Right lobe of liver (tissue), 6 donors: Measurements from ENCODE around the gene CFAP77. TPM values are rescaled to one million over a fixed set of nuclear protein-coding genes. Genes with fewer than 3 reads are reported as not detected.

ENCODE experiments used
- ATAC-seq, 4 donors: fragments of 200-7000 bp; cut with Tn5 transposase; one replicate each; pipeline ENCODE4 v1.9.1; 2020; ENCODE audit warnings: mild to moderate bottlenecking in 4 of 4, moderate library complexity in 4 of 4
- DNase-seq, 3 donors: peaks; one replicate each; pipeline ENCODE4 v3.0.0-alpha.2; 2020
- H3K27ac ChIP-seq, 3 donors: fragments of 200-600 bp; one replicate each; pipeline ENCODE4 v1.8.0; 2022
- H3K27me3 ChIP-seq, 2 donors: fragments of 200-600 bp; one replicate each; pipeline ENCODE4 v1.8.0; 2022
- H3K36me3 ChIP-seq, 4 donors: fragments of 200-600 bp; sonication (generic) in 1 of 4; one replicate each; pipeline versions ENCODE4 v1.5.1 to v1.8.0; 2017 to 2022; ENCODE audit warnings: control low read depth in 1 of 4
- H3K4me1 ChIP-seq, 4 donors: fragments of 200-600 bp; sonication (generic) in 1 of 4; one replicate each; pipeline versions ENCODE4 v1.5.1 to v1.8.0; 2017 to 2022; ENCODE audit warnings: control low read depth in 1 of 4
- H3K4me3 ChIP-seq, 3 donors: fragments of 200-600 bp; one replicate each; pipeline ENCODE4 v1.8.0; 2022
- H3K9me3 ChIP-seq, 4 donors: fragments of 200-600 bp; sonication (generic) in 1 of 4; one replicate each; pipeline versions ENCODE4 v1.5.1 to v1.8.0; 2017 to 2022; ENCODE audit warnings: control low read depth in 1 of 4
- CTCF ChIP-seq, 4 donors: fragments of 200-600 bp in 3 of 4; fragments of 450-650 bp in 1 of 4; IDR thresholded peaks; one replicate each; pipeline versions ENCODE4 v1.5.1 to v1.8.0; 2016 to 2022; ENCODE audit warnings: antibody characterized with exemption in 4 of 4, mild to moderate bottlenecking in 2 of 4
- POLR2A ChIP-seq: fragments of 450-650 bp; IDR thresholded peaks from one replicate; pipeline ENCODE4 v1.6.1; 2017; ENCODE audit warnings: antibody characterized with exemption, mild to moderate bottlenecking
- WGBS: methylation state at CpG from one replicate; pipeline ENCODE4 v1.1.6; 2018; ENCODE audit warnings: low coverage, low lambda C conversion rate; ENCODE audit not compliant: insufficient coverage; ENCODE audit errors: missing lambda C conversion rate; 5-methylcytosine and 5-hydroxymethylcytosine counted together
- intact Hi-C, 2 donors: fragments of 100-400 bp; cut with DNase I; formaldehyde crosslinking; loops; one replicate each; pipeline versions ENCODE4 v1.11.2 to v1.14.1; 2022
- long read RNA-seq: library from polyadenylated mRNA; unstranded; transcript quantifications from one replicate; pipeline ENCODE4 v2.0.0, GENCODE V29; 2019
- total RNA-seq, 6 experiments: library from RNA; depleted of rRNA in 2 of 6; stranded (reverse); fragments of >200 nt in 2 of 6; fragmentation: NEBNext Ultra II Directional in 3 of 6; extraction: Animal tissue kit (Norgen Biotek cat#: 25700) in 3 of 6; gene quantifications; one replicate each; pipeline versions ENCODE4 v1.1.0 to v1.2.4, GENCODE V29; 2016 to 2023
- donor health status: DM: no; HTN: yes; CAD: no.
- donor health status: DM: no; HTN: no; CAD: no.
- donor health status: DM: no; HTN: no; CAD: no.
- donor health status: DM: no; HTN: yes; CAD: no.
- donor health status: DM: no; HTN: yes; CAD: no.

CFAP77 gene
- total RNA-seq, result not detected
- long read RNA-seq, result 0 reads

- intact Hi-C loops, result no loop called here
- peak within 1 kb of the TSS in 2 of 3 donors; percentile 14 to 39 for H3K4me3 ChIP-seq
- H3K36me3 ChIP-seq, result no peaks in the 10 kb centered on the region
- no peaks in the 10 kb centered on the region for H3K9me3 ChIP-seq
- peaks cover 5 to 19% of the 10 kb centered on the region in 2 donors for H3K27me3 ChIP-seq
- ATAC-seq, result peak; percentile 24 to 44 (median 38)
- no peak within 1 kb of the TSS for H3K27ac ChIP-seq
- TF ChIP-seq CTCF (IDR thresholded peaks at IDR 0.05) (no peak), POLR2A (no peak)
- peaks cover 0 to 17% (median 8%) of the 10 kb centered on the region in 4 donors for H3K4me1 ChIP-seq
- no CpG with 5 or more reads among the region's 69 CpGs for WGBS
- peak in 1 of 3 donors; percentile 35 for DNase-seq
Measured at GRCh38 chr9:132409828-132410528, at the start of gene CFAP77. TSS of gene CFAP77 (plus strand) at chr9:132410211. CDS start at chr9:132410272, 61 bp downstream.

- ATAC-seq, result no peak
- no peak for DNase-seq
- Histone ChIP-seq H3K4me3 (no peak overlapping the region), H3K36me3 (no peaks in the 10 kb centered on the region), H3K27ac (no peak overlapping the region), H3K27me3 (no peaks in the 10 kb centered on the region), H3K4me1 (no peaks in the 10 kb centered on the region), H3K9me3 (no peaks in the 10 kb centered on the region)
- 86% methylated on average over 7 of the region's 9 CpGs for WGBS
- intact Hi-C loops, result no loop called here
- TF ChIP-seq CTCF (IDR thresholded peaks at IDR 0.05), result no peak
- TF ChIP-seq POLR2A, result no peak
Measured at GRCh38 chr9:132364068-132364467, 45.9 kb upstream of the CFAP77 start.

GRCh38 chr9:132365986-132366385 lies 44.0 kb upstream of the CFAP77 start:
- DNase-seq (no peak), ATAC-seq (peak in 1 of 4 donors; percentile 22)
- no peak overlapping the region for H3K4me3 ChIP-seq
- H3K27me3 ChIP-seq, result no peaks in the 10 kb centered on the region
- H3K9me3 ChIP-seq, result no peaks in the 10 kb centered on the region
- H3K36me3 ChIP-seq, result no peaks in the 10 kb centered on the region
- no peaks in the 10 kb centered on the region for H3K4me1 ChIP-seq
- TF ChIP-seq POLR2A (no peak), CTCF (IDR thresholded peaks at IDR 0.05) (no peak)
- intact Hi-C loops, result no loop called here
- H3K27ac ChIP-seq, result no peak overlapping the region
- 36% methylated on average over 3 of the region's 3 CpGs for WGBS

- intact Hi-C loops, result no loop called here
- no peaks in the 10 kb centered on the region for H3K4me1 ChIP-seq
- H3K27ac ChIP-seq, result no peak overlapping the region
- no peak overlapping the region for H3K4me3 ChIP-seq
- H3K27me3 ChIP-seq, result no peaks in the 10 kb centered on the region
- DNase-seq (no peak), ATAC-seq (peak in 1 of 4 donors; percentile 25)
- WGBS, result 70% methylated on average over 4 of the region's 4 CpGs
- H3K9me3 ChIP-seq, result no peaks in the 10 kb centered on the region
- TF ChIP-seq CTCF (IDR thresholded peaks at IDR 0.05), result no peak
- no peak for TF ChIP-seq POLR2A
- H3K36me3 ChIP-seq, result no peaks in the 10 kb centered on the region
Measured at GRCh38 chr9:132366481-132366880, 43.5 kb upstream of the CFAP77 start.
